ENCODE data around the gene PPP2R3A. TPM values are rescaled to one million over a fixed set of nuclear protein-coding genes. Genes with fewer than 3 reads are reported as not detected.
A peak's percentile ranks its signal among the peaks of the same experiment; 100 is the strongest.

Gene PPP2R3A
- total and polyA plus RNA-seq, 9 of the 15 experiments (the other 6 are each of a cell fraction or from before 2014, with no cell fraction given), result 0.10 to 0.50 (median 0.24) TPM

DNA sequence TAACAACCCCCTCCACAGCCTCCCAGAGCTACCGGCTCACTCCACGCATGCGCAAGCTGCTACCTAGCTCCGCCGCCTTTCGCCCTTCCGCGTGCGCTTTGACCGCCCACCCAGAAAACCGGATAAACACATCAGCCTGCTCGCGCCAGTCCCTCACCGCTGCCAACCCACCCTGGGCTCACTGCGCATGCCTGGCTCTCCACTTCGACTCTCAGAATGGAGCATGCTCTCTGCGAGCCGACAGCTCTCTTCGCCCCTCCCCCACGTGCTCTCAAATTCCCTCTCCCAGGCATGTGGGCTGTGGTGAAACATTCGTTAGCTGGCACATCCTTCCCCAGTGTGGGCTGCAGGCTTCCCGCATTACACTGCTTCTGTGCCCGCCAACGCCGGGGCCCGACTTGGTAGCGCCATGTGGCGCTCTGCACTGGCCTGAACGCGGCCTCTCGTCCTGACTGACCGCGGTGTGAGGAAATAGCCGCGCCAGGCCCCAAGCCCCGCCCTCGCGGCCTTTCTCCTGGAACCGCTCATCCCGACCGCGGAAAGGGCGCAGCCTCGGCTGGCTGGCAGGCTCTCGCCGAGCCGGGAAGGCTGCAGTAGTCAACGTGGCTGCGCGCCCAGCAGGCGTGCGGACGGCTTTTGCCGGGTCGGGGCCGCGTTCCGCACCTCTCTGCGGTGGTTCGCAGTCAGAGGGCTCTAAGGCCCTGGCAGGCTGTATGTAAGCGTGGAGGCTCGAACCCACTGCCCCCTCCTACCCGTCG lies 231.1 kb downstream of the PPP2R3A start (continued):
- TF ChIP-seq, protein P1, sequence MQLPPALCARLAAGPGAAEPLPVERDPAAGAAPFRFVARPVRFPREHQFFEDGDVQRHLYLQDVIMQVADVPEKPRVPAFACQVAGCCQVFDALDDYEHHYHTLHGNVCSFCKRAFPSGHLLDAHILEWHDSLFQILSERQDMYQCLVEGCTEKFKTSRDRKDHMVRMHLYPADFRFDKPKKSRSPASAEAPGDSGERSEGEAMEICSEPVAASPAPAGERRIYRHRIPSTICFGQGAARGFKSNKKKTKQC (CRISPR knock-in tag; IDR thresholded peaks at IDR 0.05), result peak; percentile 94
- TF ChIP-seq ELF4 (CRISPR knock-in tag; IDR thresholded peaks at IDR 0.05), result no peak; the same call in 1 of the 2 replicates
- no peak for TF ChIP-seq E2F3 (CRISPR knock-in tag; IDR thresholded peaks at IDR 0.05)
- TF ChIP-seq HMG20B (CRISPR knock-in tag; IDR thresholded peaks at IDR 0.05), result no peak
- TF ChIP-seq E2F8 (IDR thresholded peaks at IDR 0.05; ENCODE audit: low read depth, partially characterized antibody), result no peak
- TF ChIP-seq ZNF785 (CRISPR knock-in tag; IDR thresholded peaks at IDR 0.05), result no peak
- TF ChIP-seq ZNF175 (CRISPR knock-in tag; IDR thresholded peaks at IDR 0.05; ENCODE audit: low read depth), result peak; percentile 77; the same call in 1 of the 2 replicates
- no peak for TF ChIP-seq NUFIP1 (IDR thresholded peaks at IDR 0.05; ENCODE audit: partially characterized antibody)
- TF ChIP-seq EP400 (IDR thresholded peaks at IDR 0.05), result peak; percentile 99
- no peak; the same call in 1 of the 2 replicates for TF ChIP-seq THRAP3 (IDR thresholded peaks at IDR 0.05; ENCODE audit: borderline replicate concordance)
- TF ChIP-seq, protein P2, sequence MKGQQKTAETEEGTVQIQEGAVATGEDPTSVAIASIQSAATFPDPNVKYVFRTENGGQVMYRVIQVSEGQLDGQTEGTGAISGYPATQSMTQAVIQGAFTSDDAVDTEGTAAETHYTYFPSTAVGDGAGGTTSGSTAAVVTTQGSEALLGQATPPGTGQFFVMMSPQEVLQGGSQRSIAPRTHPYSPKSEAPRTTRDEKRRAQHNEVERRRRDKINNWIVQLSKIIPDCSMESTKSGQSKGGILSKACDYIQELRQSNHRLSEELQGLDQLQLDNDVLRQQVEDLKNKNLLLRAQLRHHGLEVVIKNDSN (CRISPR knock-in tag; IDR thresholded peaks at IDR 0.05), result peak; percentile 77
- no peak for TF ChIP-seq ZNF23 (CRISPR knock-in tag; IDR thresholded peaks at IDR 0.05)
- 0 out of 2 replicates have a peak, but pooled peaks have one; percentile 10 for TF ChIP-seq ZNF830 (CRISPR knock-in tag; IDR thresholded peaks at IDR 0.05)
- peak; percentile 18 for TF ChIP-seq MXD1 (CRISPR knock-in tag; IDR thresholded peaks at IDR 0.05; ENCODE audit: borderline replicate concordance, poor library complexity, severe bottlenecking)
- no peak for TF ChIP-seq OTX1 (CRISPR knock-in tag; IDR thresholded peaks at IDR 0.05)
- peak; percentile 66; the same call in 1 of the 2 replicates for TF ChIP-seq LEF1 (IDR thresholded peaks at IDR 0.05)
- no peak for TF ChIP-seq CBFA2T3 (IDR thresholded peaks at IDR 0.05)
- TF ChIP-seq HMGN3 (IDR thresholded peaks at IDR 0.05; ENCODE audit: borderline replicate concordance, extremely low read depth, insufficient read length, low read depth, low read length), result no peak
- peak in 1 of 2 experiments; percentile 50; a peak in 1 of 4 replicates for TF ChIP-seq CSDE1 (IDR thresholded peaks at IDR 0.05)
- no peak for TF ChIP-seq YBX1 (IDR thresholded peaks at IDR 0.05)

Measured in K562 (cell line).